Effector CD8-positive, alpha-beta T cell (primary cell): ENCODE data around the gene CPM.
"Not testable (repeated sequence)": the region's sequence is repeated elsewhere in the genome, so short reads cannot be mapped to it uniquely, and the experiment has no call there.

Source experiments
- DNase-seq: peaks from one replicate; lab custom pipeline; 2025; lab: John Stamatoyannopoulos, UW

Gene CPM

GRCh38 chr12:68878846-68879245 lies 54.1 kb downstream of the CPM start:
- no peak for DNase-seq

GRCh38 chr12:68878283-68878682 lies 54.7 kb downstream of the CPM start:
- DNase-seq = no peak

DNA sequence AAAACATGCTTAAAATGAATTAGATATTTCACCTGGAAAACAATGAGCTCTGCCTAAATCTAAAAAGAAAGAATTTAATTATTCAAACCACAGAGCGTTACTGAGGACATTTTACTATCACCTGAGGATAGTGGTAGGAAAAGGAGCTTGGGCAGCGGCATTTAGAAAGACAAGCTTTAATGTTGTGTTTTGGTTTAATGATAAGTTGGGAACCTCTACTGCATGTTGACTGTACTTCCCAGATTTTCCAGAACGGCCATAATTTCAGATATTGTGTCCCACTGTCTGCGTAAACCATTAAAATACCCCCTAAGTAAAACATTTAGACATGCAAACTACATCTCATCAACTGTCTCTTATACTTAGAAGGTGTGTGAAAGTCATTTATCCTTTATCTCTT lies 55.4 kb downstream of the CPM start:
- DNase-seq = no peak

DNA sequence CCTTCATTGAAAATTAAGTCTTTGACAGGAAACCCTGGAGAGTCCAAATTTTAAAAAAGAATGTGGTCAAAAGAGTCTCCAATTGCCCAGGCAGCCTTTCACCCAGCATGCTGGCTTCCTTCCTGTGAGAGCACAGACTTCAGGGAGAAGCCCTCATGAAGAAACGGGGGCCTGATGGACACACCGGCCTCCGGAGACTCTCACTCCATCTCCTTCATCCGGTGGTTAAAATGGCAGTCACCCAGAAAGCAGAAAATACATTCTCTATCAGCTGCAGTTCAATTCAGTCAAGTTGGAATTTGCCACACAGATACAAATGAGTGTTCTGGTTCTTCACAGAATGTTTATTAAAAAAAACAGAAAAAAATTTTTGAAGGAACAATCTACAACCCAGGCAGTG lies 56.5 kb downstream of the CPM start:
- DNase-seq = no peak

- DNase-seq = no peak
These were observed 59.7 kb downstream of the CPM start for GRCh38 chr12:68873316-68873715.

- DNase-seq = no peak
These were observed 61.0 kb downstream of the CPM start for GRCh38 chr12:68871921-68872320.

- DNase-seq = no peak
These were observed 61.6 kb downstream of the CPM start for GRCh38 chr12:68871396-68871795.

DNA sequence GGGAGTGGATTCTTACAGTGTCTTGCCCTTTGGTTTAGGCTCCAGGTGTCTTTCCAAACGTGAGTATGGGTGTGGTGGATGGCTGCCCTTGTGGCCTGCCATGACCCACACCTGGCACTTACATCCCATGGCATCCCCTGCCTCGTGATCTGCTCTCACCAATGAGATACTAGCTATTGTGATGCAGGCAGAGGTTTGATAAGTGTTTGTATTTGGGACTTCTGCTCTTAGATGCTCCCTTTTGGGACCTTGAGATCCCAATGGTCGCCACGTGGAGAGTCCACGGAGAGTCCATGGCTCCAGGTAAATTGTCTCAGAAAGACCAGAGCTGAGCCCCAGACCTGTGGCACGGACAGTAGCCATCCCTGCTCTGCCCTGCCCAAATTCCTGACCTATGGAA lies 62.5 kb downstream of the CPM start:
- DNase-seq = no peak

DNA sequence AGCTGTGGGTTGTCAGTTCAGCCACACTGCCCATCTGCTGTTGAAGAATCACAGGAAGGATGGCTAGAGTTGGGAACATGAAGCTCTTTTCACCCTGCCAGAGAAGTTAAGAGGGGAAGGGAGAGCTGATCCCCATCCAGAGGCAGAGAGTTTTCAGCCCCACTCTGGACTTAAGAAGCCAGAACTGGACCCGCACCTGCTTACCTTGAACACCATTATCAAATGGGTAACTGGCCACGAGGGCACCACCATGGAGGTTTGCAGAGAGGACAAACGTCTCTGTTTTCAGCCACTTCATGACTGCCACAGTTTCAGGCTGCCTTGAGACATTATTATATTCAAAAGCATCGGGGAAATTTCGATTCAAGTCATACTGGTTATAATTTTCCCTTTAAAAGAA lies 63.0 kb downstream of the CPM start:
- DNase-seq = no peak

GRCh38 chr12:68868043-68868790 lies 64.8 kb downstream of the CPM start:
- DNase-seq = no peak

DNA sequence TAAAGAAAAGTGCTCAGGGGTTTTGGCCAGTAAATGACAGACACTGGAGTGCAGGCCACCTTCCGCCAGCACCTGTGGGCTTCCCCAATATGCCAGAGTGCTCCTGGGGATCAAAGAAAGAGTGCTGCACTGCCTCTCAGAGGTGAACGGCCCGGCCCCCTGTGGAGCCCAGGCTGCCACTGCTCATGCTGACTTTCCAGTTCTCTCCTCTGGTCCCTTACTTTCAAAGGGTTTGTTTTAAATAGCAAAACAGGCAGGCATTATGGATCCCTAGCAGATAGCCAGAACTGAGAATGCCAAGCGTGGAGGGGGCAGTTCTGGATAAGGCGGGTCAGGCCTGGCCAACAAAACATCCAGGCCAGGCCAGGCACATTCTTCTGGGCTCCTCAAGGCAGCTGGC lies 65.4 kb downstream of the CPM start:
- DNase-seq = no peak

DNA sequence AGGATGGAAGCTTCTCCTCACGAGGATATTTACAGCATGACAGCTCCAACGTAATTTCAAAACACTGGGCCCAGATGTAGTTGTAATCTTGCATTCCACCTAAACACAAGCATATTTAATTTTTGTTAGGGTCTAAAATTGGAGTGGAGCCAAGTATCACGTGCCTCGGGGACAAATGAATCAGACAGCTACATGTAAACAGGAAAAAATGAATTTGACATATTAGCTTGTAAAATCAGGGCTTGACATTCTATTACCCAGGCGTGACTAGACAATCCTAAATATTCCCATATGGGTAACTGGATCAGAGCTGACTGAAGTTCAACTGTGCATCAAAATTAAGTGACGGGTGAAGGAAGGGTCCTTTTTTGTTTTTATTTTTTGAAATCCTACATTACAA lies 66.0 kb downstream of the CPM start:
- no peak for DNase-seq

GRCh38 chr12:68865399-68866164 lies 67.4 kb downstream of the CPM start:
- DNase-seq = no peak

- DNase-seq = no peak
These were observed 68.4 kb downstream of the CPM start for GRCh38 chr12:68864604-68865003.

- DNase-seq = not testable (repeated sequence)
These were observed 69.0 kb downstream of the CPM start for GRCh38 chr12:68863886-68864454.

GRCh38 chr12:68863109-68863770 lies 69.7 kb downstream of the CPM start:
- DNase-seq = no peak

DNA sequence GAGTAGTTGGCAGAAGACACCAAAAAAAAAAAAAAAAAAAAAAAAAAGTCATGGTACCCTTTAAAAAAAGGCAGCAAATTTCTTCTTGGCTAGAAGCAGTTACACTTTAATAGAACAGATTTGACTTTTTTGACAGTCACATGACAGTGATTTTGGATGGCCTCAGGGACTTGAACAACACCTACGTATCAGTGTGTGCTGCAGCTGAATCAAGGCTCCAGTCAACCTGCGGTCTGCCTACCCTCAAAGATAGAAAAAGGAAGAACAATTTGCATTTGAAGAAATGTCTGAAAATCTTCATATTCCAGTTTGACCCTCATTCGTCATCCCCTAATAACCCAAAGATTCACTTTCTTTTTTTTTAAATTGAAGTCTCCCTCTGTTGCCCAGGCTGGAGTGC lies 71.1 kb downstream of the CPM start:
- no peak for DNase-seq

DNA sequence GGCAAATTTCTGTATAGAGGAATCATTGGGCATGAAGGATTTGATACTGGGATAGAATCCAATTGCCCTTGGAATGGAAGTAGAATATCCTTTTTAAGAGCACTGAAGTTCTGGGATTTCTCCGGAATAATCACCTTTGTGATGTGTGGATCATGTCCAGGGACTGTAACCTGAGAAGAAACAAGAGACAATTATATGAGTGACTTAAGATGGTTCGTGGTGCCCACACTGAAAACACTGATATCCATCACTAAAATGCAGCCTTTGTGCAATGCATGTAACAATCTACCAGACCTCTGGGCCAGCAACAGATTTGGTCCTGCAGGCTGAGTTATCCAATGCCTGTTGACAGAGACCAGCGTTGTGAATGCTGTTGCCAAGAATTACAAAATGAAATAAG lies 76.5 kb downstream of the CPM start:
- no peak for DNase-seq

- DNase-seq = no peak
These were observed 77.2 kb downstream of the CPM start for GRCh38 chr12:68855771-68856170.

- no peak for DNase-seq
These were observed 77.9 kb downstream of the CPM start for GRCh38 chr12:68855111-68855510.

- DNase-seq = no peak
These were observed 78.4 kb downstream of the CPM start for GRCh38 chr12:68854554-68854953.

- DNase-seq = no peak
These were observed 78.9 kb downstream of the CPM start for GRCh38 chr12:68854078-68854468.
